Inflammatory macrophage treated with lipopolysaccharide for 4 hours (primary cell): ENCODE data around the gene CLSTN2.

Source experiments
- DNase-seq: peaks from one replicate; pipeline ENCODE4 v3.0.0-alpha.2; 2020

Gene CLSTN2

DNA sequence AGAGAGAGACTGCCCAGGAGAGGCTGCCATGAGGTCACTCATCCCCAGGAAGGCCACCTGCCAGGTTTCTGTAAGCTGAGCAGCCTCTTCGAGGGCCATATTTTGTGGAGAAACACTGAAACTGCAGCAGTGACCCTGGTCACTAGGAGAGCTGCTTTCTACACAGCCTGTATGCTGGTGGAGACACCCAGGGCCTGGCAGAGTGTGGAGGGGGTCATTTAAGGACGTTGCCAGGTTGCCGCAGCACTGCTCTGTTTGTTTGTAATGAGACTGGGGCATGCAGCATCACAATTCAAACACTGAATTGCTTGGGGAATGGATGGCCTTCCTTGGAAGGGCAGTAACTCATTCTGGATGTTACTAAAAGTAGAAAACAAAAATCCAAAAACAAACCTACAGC lies 638.0 kb downstream of the CLSTN2 start:
- no peak for DNase-seq

DNA sequence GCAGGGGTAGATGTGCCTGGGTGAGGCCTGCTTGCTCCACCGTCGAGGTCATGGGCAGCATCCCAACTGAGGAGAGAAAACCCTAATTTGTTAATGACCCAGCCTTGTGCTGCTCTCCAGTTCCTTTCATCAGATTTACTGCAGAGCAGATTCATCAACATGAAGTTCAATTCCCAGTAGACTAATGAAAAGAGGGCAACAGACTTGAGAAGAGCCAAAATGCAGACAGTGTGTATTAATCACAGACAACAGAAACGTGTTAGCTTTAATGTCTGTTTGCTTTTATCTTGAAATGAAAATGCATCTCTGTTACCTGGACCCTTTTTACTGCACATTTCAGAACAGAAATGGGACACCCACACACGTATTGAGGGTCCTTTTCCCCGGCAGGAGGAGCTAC lies 639.4 kb downstream of the CLSTN2 start:
- DNase-seq: no peak

DNA sequence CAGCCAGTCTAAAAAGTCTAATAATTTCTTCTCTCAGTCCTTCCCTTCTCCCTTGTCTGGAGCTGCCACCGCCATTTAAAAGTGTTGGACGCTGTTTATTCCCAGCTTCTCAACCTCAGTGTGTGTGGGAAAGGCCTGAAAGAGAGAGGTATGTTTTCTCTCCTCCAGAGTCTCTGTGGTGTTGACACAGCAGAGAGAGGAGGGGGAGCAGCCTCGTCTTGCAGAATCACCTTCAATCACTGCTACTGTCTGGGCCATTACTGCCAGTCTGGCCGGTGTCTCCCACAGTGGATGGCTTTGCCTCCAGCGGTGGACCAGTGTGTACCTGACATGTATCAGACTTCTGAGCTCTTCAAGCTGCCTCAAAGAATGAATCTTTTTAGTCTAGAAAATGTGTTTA lies 641.5 kb downstream of the CLSTN2 start:
- no peak for DNase-seq

DNA sequence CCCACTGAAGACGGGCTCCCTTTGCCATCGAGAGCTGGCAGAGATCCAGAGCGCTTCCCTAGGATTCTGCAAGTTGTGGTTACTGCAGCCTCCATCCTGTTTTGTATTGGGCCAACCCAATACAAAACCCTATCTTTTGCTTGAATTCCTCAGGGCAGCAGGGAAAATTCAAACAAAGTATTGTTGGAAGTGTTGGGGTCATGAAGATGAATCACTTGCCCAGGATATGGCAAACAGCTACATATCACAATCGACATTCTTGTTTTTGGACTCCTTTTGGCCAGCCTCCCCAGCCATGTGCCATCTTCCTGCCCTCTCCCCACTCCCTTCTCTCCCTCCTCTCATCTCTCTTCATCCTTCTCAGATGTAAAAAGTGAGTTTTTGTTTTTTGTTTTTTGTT lies 642.9 kb downstream of the CLSTN2 start:
- DNase-seq: no peak

DNA sequence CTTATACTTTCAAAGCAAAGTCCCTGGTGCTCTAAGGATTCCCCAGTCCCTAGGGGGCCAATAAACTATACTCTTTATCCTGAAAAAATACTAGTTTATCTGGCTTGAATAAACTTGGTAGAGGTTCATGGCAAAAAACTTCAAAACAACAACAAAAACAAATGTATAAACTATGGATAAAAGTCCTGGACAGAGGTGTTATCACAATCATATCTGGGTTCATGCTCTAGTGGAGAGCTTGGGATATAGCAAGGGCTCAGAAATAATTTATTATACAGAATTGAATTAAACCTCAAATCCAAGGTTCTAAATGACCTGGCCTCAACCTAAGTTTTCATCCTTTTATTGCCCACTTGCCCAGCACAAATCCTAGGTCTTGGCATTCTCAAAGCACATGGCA lies 644.3 kb downstream of the CLSTN2 start:
- no peak for DNase-seq

DNA sequence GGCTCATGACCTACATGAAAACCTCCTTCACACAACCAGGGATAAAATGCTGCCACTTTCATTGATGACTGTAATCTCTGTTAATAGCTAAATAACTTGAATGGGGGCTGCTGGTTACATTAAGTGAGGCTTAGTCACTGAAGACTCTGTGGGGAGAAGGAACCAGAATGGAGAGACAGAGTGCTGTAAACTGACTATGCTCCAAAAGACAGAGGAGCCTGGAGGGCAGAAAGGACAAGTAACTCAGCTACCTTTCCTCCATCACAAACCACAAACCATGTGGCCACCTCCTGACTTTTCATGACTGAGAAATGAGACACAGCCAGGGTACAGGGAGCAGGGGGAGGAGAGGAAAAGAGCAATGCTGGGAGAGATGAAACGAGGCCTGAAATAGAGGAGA lies 645.8 kb downstream of the CLSTN2 start:
- no peak for DNase-seq

DNA sequence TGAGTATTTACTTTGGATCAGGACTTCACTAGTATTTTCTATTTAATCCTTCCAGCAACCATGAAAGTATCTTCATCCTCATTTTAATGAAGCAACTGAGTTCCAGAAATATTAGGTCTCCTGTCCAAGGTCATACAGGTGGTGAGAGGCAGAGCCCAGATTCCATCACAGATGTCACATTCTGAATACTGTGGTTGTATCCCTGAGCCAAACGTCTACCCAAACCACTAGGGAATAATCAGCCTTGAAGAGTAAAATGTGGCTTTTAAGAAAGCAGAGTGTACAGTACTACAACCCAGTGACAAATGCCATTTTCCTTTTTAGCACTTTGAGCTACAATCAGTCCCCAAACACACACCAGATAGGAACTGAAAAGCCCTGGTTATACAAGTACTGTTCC lies 649.6 kb downstream of the CLSTN2 start:
- DNase-seq: no peak

DNA sequence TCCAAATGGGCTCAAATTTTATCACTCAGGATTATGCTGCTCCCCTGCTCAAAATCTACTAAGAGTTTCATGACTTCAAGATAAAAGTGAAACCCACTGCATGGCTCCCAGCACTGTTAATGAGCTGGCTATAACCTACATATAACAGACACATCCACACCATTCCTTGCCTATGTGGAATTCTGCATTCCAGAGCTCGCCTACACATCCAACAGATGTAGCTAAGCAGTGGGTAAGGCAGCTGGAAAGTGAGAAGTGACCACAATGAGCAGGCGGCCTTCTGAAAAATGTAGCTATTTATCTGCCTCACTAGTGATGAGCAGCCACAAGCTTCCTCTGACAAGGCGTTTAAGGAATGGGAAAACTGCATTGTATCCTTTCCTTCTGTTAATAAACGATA lies 650.8 kb downstream of the CLSTN2 start:
- no peak for DNase-seq

DNA sequence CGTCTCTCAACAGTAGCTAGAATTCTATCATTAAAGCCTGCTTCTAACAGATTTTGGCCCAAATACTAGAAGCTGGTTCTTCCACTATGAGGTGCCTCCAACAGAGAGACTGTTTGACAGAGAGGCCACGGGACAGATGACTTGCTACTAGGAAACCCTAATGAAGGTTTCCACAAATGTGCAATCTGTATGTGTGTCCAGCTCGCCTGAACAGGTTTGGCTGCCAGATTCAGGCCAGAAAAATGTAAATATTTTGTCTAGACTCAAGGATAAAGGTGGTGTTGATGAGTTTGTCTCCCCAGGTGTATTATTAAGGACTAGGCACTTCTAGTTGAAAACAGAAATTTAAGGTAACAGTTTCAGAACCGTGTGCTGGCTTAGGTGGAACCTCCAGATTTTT lies 651.3 kb downstream of the CLSTN2 start:
- DNase-seq: no peak

DNA sequence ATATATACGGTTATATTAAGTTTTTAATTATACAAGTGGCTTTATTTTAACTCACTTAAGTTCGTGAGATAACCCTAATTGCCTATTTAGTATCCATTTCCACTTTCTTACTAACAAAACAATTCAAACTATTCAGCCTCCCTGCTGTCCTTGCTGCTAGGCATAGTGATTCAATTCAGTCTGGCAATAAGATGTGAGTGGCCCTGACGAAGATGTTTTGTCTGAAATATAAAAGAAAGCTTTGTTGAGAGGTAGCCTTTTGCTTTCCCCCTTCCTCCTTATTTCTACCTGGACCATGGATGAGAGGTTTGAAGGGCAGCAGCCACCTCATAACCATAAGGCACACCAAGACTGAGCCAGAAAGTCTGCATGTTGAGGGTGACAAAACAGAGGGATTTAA lies 653.6 kb downstream of the CLSTN2 start:
- DNase-seq: no peak

DNA sequence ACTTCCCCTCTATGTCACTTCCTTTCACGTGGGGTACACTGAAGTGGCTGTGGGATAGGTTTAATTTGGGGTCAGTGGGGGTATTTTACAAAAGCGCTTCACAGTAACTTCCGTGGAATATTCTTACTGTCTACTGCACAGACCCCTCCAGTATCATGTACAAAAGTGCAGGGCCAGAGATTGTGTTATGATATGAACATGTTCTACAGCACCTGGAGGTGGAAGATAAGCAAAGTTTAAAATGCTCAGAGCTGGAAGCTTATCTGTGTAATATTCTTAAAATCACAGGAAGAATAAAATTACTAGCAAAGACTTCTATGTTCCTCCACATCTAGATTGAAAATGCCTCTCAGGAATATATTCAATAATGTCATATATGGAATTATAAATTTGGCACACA lies 658.8 kb downstream of the CLSTN2 start:
- no peak for DNase-seq

DNA sequence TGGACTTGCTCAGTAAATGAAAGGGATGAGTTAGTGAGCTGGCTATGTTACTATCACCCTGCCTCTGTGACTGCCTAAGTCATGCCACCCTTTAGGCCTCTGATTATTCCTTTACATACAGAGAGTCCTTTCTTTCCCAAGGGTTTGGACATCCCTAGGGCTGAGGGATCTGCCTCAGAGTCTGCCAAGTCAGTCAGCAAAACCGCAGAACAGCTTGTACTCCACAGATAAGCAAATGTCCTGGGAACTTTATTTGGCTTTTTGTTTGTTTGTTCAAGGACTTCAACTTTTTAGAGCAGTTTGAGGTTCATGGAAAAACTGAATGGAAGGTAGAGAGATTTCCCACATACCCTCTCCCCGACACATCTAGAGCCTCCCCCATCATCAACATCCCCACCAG lies 660.3 kb downstream of the CLSTN2 start:
- DNase-seq: no peak

DNA sequence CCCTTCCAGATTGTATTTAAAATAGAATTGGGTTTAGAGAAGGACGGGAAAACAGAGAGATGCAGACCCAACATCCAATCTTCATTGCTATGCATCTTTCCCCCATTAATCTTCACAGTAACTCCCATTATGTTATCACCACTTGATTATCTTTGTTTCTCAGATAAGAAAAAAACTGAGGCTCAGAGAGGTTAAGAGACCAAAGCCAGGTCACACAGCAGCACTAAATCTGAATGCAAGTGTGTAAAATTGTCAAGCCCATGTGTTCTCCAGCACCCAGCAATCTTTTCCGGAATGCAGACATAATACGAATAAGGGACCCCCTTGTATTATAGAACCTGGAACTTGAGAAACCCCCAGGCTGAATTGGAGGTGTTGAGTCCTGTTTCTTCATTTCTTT lies 662.4 kb downstream of the CLSTN2 start:
- DNase-seq: no peak

DNA sequence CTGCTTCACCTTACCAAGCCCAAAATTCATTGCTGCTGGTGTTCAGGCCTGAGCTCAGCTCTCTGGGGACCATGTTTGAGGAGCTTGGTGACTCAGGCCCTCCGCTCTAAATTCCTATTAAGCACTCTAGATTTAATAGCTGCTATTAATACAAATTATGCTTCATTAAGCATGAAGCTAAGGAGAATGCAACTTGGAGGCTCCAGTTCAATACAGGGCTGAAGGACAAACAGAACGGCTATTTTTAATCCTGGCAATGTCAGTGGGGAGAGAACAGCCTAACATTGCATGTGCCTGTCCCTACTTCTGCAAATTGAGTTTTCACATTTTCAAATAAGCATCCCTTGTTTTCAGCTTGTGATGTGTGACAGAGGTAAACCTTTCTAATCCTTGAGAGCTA lies 662.8 kb downstream of the CLSTN2 start:
- no peak for DNase-seq

DNA sequence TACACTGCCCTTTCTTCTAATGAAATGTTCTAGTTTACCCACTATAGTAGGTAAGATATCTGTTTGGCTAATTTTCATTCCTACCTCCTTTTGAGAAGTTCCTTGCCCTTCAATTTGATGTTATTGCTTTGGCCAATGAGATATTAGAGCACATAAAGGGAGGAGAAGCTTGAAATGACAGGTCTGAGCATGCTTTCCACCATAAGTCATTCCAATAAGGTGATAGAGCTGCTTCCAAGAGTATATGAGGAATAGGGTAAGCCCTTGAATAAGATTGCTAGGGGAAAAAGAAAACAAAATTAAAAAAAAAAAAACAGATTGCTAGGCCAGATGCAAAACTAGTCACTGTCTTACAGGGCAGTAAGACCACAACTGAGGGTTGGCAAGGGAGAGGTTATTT lies 664.0 kb downstream of the CLSTN2 start:
- no peak for DNase-seq

DNA sequence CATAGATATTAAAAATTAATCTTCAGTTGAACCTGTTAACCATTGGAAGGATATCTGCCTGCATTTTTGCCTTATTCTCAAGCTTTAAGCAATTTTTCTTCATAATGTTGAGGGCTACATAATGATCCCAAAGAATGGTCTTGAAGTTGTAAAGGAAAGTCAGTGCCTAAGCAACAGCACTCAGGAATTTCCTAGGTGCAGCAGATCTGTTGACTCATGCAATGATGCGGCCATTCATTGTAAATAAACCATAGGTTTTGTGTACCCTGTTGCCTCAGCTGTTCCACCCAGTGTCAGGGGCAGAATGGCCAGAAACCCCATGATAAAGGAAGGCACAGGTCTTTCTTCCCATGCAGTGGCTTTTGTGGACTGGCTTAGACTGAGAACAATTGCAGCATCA lies 664.5 kb downstream of the CLSTN2 start:
- DNase-seq: no peak

DNA sequence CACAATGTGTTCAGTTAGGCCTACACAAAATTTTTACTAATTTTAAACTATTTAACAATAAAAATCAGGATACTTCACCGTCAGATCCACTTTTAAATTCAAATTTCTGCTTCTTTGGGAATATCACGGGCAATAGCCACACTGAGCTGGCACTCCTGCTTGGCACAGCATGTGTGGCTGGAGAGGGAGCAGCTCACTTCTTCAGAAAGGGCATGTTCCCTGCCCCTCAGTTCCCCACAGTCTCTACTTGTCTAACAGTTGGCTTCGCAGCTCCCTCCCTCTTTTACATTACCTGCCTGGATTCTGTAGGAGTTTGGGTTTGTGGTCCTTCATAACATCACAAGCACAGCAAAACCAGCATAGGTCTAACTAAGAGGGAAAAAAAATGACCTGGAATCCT lies 666.9 kb downstream of the CLSTN2 start:
- no peak for DNase-seq

DNA sequence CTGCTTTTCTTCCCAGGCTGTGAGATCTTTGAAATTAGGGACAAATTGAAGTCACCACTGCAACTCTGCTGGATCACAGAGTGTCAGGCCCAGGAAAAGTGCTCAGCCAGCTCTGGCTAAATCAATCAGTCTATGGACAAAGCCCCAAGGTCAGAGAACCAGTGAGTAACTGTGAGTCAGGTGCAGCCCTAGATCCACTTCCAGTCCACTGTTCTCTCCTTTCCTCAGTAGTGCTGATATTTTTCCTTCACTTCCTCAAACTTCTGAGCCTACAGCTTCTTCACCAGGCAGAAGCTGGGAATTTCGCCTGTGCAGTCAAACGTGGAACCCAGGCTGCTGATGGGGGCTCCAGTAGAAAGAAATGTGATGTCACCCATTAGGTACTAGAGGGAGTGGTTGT lies 667.8 kb downstream of the CLSTN2 start:
- no peak for DNase-seq

DNA sequence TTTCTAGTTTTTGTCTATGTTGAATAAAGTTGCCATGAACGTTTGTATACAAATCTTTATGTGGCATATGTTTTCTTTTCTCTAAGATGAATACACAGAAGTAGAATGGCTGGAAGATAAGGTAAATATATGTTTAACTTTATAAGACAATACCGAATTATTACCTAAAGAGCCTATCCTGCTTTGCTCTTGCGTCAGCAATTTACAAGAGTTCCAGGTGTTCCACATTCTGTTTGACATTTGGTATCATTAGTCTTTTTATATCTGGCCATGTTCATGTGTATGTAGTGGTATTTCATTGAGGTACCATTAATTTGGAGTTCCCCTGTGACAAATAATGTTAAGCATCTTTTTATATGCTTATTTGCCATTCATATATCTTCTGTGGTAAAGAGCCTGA lies 668.8 kb downstream of the CLSTN2 start:
- DNase-seq: no peak

DNA sequence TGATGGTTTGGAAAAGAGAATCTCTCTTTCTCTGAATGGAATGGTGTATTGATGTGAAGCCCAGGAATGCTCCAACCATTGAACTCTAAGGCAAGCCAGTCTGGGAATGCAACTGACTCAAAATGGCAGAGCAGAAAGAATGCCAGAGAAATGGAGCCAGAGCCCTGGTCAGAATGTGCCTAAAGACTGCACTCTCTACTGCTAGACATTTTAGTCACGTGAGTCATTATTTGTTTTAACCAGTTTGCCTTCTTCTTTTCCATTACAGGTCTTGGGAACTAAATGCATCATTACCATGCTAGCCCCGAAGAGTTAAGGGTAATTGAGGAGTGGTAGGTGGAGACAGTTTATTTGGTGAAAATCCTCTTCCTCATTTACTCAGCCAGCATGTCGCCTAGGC lies 675.6 kb downstream of the CLSTN2 start:
- no peak for DNase-seq

DNA sequence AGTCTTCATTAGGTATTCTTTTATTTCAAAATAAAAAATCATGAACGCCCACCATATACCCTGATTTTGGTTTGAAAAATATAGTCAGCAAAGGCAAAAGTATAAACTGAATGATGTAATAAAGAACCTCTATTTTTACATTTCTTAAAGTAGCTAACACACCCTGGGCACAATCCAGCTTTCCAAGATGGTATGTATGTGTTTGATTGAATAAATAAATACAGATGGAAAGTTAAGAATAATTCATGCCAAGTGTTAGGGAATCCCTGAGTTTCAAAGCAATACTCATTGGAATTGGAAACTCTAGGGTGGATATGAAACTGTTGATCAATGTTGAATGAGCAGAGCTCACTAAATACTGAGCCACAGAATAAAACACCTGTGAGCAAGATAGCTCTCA lies 679.0 kb downstream of the CLSTN2 start:
- no peak for DNase-seq

DNA sequence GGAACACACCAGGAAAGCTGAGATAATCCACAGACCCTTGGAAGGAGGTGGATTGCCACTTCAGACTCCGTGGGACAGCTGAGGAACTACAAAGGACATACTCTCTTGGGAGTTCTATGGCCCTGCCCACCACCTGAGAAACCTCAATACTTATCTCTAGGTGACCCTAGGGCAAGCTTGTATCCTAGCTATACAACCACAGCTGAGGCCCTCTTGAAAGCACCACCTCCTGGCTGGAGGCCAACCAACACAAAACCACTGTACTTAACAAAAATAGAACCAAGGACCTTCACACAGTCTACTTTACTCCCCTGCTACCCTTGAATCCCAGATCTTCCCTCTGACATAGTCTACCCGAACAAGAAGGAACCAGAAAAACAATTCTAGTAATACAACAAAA lies 682.1 kb downstream of the CLSTN2 start:
- DNase-seq: no peak

DNA sequence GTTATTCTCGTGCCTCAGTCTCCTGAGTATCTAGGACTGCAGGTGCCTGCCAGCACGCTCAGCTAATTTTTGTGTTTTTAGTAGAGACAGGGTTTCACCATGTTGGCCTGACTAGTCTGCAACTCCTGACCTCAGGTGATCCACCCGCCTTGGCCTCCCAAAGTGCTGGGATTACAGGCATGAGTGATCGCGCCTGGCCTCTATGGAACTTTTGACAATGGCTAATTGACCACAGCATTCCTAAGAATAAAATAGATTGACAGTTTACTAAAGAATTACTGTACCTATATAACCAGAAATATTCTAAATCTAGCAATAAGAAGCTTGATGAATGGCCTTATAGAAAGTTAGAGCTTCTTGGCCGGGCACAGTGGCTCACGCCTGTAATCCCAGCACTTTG lies 691.9 kb downstream of the CLSTN2 start:
- DNase-seq: no peak
